Measurements from ENCODE around the gene TAMALIN.

TAMALIN gene

DNA sequence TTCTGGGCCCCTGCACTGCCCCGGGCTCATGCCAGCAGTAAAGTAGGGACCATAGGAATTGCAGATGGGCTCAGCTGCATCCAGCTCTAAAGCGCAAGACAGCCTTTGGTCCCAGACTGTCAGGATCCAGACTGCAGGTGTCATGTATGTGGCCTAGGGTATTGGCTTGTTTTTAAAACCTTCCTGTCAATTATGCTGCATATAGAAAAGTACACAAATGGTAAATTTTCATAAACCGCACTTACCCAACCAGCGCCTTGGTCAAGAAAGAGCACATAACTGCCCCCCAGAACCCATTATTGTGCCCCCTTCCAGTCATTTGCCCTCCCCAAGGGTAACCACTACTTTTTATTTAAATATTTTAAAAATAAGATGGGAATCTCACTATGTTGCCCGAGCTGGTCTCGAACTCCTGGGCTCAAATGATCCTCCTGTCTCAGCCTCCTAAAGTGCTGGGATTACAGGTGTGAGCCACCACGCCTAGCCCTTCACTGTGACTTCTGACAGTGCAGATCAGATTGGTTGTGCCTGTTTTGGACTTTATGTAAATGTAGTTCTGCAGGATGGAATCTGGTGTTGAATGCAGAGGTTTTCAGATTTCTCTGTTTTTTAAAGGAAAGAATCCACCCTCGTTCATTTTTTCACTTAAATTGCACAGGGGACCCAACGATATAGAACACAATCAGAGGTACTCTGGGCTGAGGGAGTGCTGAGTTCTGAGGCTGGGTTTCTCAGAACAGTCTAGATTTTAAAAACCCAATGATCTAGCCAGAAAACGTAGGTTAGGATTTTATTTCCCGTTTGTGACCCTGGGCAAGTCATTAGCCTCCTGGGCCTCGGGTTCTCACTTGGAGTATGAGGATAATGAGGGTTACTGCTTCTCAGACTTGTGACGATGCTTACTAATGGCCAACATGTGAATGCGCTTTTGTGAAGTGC lies 51.2 kb downstream of the TAMALIN start:
- H3K27ac Mint-ChIP-seq = no peak overlapping the region

DNA sequence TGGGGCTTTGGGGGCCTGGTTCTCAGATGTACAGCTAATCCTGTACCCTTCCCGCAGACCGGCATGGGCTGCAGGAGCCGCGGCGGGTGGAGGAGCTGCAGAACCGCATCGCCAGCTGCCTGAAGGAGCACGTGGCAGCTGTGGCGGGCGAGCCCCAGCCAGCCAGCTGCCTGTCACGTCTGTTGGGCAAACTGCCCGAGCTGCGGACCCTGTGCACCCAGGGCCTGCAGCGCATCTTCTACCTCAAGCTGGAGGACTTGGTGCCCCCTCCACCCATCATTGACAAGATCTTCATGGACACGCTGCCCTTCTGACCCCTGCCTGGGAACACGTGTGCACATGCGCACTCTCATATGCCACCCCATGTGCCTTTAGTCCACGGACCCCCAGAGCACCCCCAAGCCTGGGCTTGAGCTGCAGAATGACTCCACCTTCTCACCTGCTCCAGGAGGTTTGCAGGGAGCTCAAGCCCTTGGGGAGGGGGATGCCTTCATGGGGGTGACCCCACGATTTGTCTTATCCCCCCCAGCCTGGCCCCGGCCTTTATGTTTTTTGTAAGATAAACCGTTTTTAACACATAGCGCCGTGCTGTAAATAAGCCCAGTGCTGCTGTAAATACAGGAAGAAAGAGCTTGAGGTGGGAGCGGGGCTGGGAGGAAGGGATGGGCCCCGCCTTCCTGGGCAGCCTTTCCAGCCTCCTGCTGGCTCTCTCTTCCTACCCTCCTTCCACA lies 52.0 kb downstream of the TAMALIN start:
- Mint-ChIP-seq H3K27me3 (no peaks in the 10 kb centered on the region), H3K36me3 (no peaks in the 10 kb centered on the region), H3K4me3 (no peak overlapping the region), H3K4me1 (ENCODE audit: low read depth) (peaks cover 2% of the 10 kb centered on the region), H3K27ac (no peak overlapping the region), H3K9me3 (ENCODE audit: low read depth) (no peaks in the 10 kb centered on the region)

More for the DNA sequence above, 51.2 kb downstream of the TAMALIN start:
- Mint-ChIP-seq H3K4me1 (ENCODE audit: low read depth) (peaks cover 8% of the 10 kb centered on the region), H3K4me3 (no peak overlapping the region), H3K27me3 (no peaks in the 10 kb centered on the region), H3K36me3 (no peaks in the 10 kb centered on the region), H3K9me3 (ENCODE audit: low read depth) (no peaks in the 10 kb centered on the region)

DNA sequence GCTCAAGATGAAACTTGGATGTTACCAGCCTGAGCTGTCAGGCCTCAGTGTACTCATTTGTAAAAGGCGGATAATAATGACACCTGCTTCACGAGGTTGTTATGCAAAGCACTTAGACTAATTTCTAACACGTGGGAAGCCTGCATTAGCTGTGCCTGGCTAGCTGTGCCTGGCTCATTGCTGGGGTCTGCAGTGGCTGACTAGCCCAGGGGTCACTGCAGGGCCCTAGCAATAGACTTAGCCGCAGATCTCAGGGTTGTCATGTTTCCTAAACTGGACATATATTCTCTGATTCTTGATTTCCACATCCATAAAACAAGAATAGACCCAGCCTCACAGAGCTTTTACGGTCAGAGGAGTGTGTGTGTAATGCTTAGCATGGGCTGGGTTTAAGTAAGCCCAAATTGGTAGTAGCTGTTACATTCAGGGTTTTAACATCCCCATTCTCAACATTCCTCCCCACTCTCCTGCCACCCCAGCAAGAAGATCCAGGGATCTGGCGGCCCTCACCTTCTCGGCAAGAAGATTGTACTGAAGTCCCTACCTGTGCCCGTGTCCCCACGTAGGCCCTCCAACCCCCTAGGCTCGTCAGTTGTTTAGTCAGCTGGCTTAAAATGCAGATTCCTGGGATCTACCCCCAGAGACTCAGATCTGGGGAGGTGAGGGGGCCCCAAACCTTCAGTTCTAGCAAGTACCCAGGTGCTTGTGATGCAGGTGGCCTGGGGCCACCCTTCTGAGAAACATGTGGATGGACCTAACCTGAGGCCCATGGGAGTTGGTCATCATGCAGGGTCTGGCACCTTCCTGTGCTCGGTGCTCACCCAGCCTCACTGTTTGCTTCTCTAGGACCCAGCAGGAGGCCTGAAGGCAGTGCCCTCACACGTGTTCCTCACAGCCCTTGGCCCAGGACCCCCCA lies 53.1 kb downstream of the TAMALIN start:
- peak overlapping the region; percentile 28 for H3K27ac Mint-ChIP-seq
- no peaks in the 10 kb centered on the region for H3K36me3 Mint-ChIP-seq
- peaks cover 2% of the 10 kb centered on the region for H3K4me1 Mint-ChIP-seq (ENCODE audit: low read depth)
- H3K9me3 Mint-ChIP-seq (ENCODE audit: low read depth) = no peaks in the 10 kb centered on the region
- no peak overlapping the region for H3K4me3 Mint-ChIP-seq
- H3K27me3 Mint-ChIP-seq = no peaks in the 10 kb centered on the region

DNA sequence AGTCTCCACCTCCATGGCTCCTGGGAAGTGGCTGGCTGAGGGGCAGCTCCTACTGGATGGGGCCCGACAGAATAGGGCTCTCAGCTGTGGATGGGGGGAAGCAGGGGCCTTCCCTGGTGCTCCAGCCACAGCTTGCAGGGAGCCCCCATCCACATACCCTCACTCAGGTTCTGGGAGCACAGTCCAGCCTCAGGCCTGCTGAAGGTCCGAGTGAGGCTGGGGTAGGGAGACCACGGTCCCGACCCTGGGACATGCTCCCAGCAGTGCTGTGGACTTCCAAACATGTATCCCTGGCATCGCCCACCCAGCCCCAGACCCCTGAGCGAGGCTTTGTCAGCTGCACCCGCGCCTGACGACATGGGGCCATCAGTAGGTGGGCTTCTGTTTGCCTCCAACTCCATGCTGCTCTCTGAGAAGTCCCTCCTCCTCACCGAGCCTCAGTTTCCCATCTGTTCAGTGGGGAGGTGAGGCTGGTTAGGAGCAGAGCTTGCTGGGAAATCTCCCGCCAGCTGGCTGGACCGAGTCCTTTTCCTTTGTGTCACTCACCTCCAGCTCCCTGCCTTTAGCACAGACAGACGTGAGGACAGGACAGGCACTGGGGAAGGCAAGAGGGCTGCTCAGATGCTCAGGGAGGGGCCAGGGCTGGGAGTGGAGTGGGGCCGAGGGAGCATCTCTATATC lies 53.9 kb downstream of the TAMALIN start:
- Mint-ChIP-seq H3K27me3 (no peaks in the 10 kb centered on the region), H3K4me1 (ENCODE audit: low read depth) (peaks cover 2% of the 10 kb centered on the region), H3K9me3 (ENCODE audit: low read depth) (no peaks in the 10 kb centered on the region), H3K4me3 (no peak overlapping the region), H3K27ac (no peak overlapping the region), H3K36me3 (no peaks in the 10 kb centered on the region)

DNA sequence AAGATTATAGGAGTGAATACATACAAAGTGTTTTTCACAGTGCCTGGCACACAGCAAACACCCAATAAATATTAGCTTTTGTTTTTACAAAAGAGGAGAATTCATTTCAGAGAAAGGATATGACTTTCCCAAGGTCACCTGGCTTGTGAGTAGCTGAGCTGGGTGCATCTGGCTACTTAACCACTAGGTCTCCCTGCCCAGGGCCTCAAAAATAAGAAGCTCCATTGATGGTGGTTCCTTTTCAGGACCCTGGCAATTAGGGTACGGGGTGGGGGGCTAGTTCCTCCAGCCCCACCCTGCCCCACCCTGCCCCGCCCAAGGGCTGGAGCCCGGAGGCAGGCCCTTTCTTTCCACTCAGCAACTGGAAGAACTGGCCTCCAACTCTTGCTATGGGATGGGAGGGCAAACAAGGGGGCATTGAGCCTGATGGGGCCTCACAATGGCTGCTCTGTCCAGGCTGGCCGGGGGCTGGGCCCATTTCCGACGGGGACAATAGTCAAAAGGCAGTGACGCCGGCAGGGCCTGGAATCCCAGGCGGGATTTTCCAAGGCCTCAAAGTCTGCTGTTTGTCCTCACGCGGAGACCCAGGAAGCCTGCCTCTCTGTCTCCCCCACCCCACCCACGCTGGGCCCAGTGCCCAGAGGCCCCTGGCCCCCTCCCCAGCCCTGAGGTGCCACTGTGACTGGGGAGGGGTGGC lies 54.9 kb downstream of the TAMALIN start:
- no peaks in the 10 kb centered on the region for H3K27me3 Mint-ChIP-seq
- H3K9me3 Mint-ChIP-seq (ENCODE audit: low read depth) = no peaks in the 10 kb centered on the region
- no peak overlapping the region for H3K27ac Mint-ChIP-seq
- H3K4me1 Mint-ChIP-seq (ENCODE audit: low read depth) = no peaks in the 10 kb centered on the region
- H3K36me3 Mint-ChIP-seq = no peaks in the 10 kb centered on the region
- no peak overlapping the region for H3K4me3 Mint-ChIP-seq

DNA sequence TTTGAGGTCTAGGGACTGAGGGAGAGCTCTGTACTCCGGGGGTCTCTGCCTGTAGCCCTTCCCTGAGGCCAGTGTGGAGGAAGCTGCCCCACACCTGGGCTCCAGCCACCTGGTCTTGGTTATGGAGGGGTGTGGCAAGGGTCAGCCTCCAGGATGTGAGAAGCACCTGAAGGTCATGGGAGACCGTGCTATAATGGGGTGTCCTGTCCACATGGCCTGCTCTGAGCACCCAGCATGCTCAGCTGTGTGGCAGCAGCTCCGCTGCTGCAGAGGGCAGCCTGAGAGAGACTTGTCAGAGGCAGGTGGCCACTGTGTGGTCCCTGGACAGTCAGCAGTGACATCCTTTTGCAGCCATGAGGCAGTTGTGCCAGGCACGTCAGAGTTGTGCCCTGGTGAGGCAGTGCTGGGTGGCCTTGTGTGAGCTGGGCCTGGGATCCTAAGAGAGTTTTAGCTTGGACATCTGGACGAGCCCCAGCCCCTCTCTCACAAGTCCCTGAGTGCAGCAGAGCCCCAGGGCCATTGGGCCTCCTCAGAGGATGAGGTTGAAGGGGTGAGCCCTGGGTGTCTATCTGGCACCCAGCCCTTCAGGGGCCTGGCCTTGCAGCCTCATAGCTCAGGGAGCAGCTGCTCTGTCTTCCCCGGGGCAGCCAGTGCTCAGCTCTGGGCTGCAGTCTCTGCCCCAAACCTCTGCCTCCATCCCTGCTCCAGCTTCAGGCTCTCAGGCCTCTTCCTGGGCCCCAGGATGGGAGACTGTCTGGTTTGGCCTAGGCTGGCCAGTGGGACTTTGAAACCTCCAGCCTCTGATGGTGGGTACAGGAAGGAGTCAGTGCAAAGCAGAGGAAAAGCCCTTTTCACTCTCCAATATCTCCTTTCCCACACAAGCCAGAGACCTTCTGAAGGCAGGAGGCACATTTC lies 55.7 kb downstream of the TAMALIN start:
- Mint-ChIP-seq H3K36me3 (no peaks in the 10 kb centered on the region), H3K9me3 (ENCODE audit: low read depth) (no peaks in the 10 kb centered on the region)

DNA sequence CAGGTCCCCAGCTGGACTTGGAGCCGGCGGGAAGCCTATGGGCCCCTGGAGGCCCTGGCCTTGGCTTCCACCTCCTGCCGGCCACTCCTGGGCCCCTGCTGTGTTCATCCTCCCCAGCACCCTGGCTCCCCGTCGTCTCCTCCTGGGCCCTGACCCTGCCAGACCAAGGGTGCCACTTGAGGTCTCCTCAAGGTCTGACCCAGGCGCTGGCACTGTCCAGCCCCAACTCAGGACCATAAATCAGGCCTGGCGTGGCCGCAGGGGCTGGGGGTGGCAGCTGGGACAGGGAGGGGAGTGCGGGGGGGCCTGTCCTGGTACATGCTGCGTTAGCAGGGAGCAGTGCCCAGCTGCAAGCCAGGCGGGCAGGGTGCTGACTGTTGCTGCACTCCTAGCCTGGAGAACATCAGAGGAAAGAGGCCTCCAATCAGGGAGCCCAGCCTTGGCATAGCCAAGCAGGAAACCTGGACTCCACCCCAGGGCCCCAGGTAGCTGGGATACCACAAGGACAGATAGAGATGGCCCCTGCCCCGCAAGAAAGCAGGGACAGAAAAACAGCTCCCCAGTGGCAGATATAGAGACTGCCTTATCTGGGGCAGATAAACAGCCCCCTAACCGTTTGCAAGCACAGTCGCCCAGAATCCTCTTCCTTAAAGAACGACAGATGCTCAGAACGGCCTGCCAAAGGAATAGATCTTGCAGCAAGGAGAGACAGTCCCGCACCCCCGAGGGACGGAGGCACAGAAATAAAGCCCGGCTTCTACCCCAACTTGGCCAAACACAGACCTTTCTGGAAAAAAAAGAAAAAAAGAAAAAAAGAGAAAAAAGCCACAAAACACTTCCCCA lies 56.6 kb downstream of the TAMALIN start:
- Mint-ChIP-seq H3K27me3 (no peaks in the 10 kb centered on the region), H3K9me3 (ENCODE audit: low read depth) (no peaks in the 10 kb centered on the region), H3K4me1 (ENCODE audit: low read depth) (no peaks in the 10 kb centered on the region), H3K27ac (no peak overlapping the region), H3K36me3 (no peaks in the 10 kb centered on the region), H3K4me3 (no peak overlapping the region)

More for the DNA sequence above, 55.7 kb downstream of the TAMALIN start:
- Mint-ChIP-seq H3K27me3 (no peaks in the 10 kb centered on the region), H3K27ac (no peak overlapping the region), H3K4me1 (ENCODE audit: low read depth) (no peaks in the 10 kb centered on the region), H3K4me3 (no peak overlapping the region)

DNA sequence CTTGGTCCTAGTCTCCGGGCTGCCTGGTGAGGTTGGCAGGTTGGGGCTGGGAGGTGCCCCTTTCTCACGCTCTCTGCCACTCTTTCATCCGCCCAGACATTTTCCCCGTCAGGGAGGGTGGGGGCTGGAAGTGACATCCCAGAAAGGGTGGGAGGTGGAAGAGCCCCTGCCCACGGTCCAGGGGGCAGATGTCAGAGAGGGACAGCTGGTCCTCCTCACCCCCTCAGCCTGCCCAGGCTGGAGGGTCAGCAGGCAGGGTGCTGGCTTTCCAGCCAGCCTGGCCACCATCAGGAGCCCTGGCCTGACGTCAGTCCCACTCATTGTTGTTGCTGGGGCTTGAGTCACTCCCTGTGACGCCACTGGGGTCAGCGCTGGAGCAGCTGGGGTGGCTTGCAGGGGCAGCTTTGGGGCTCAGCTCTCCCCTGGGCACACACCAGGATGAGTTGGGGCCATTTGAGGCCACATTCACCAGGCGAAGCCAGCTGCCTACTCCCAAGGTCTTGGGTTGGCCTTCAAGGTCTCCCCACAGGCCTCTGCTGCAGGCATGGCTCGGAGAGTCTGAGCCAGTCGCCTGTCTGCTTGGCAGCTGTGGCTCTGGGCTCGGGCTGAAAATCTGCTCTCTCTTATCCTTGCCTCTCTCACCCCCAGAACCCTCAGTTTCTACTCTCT lies 57.4 kb downstream of the TAMALIN start:
- Mint-ChIP-seq H3K4me3 (no peak overlapping the region), H3K27ac (no peak overlapping the region), H3K36me3 (no peaks in the 10 kb centered on the region), H3K27me3 (no peaks in the 10 kb centered on the region), H3K4me1 (ENCODE audit: low read depth) (peaks cover 2% of the 10 kb centered on the region), H3K9me3 (ENCODE audit: low read depth) (no peaks in the 10 kb centered on the region)

Measured in activated naive CD8-positive, alpha-beta T cell (primary cell).